G401 (cell line): ENCODE results near the gene LAT. TPM values are rescaled to one million over a fixed set of nuclear protein-coding genes. Genes with fewer than 3 reads are reported as not detected.
A peak's percentile ranks its signal among the peaks of the same experiment; 100 is the strongest.
"Not testable (repeated sequence)": the region's sequence is repeated elsewhere in the genome, so short reads cannot be mapped to it uniquely, and the experiment has no call there.

Experiments
- DNase-seq: peaks from one replicate; pipeline ENCODE4 v3.0.0-alpha.2; 2015; ENCODE audit warnings: low spot score
- in situ Hi-C: cut with HindIII; loops from 2 replicates; pipeline ENCODE4 v1.10.0; 2016; ENCODE audit warnings: low sequenced_read_pairs, mixed read lengths
- total RNA-seq: library from RNA; depleted of rRNA; stranded (reverse); fragments of >200 nt; shearing (Covaris generic); gene quantifications from 2 replicates; pipeline ENCODE4 v1.2.3, GENCODE V29; 2014; rRNA removed

The LAT gene
- 7.4 TPM in 1 of 2 replicates, not detected in the other for total RNA-seq

- in situ Hi-C loops: no loop called here
- DNase-seq: no peak
These were observed at the start of gene LAT for GRCh38 chr16:28984619-28985135. TSS of gene LAT (plus strand) at chr16:28985052. CDS start at chr16:28985418, 366 bp downstream.

DNA sequence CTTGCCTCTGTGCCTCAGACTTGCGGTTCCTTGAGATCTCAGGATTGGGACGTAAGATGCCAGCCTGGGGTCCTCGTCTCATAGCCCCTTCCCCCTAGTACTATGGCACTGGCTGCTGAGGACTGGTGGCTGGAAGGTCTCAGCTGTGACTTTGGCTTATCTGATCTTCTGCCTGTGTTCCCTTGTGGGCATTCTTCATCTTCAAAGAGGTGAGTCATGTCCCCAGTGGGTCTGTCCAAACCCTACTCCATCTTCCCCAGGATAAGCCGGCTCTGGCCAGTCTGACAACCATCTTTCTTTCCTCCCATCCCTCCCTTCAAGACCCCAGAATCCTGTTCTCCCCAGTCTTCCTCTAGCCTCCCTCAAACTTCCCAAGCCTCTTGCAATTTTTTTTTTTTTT, 49.5 kb upstream of the LAT start:
- no peak for DNase-seq
- in situ Hi-C loops: no loop called here

DNA sequence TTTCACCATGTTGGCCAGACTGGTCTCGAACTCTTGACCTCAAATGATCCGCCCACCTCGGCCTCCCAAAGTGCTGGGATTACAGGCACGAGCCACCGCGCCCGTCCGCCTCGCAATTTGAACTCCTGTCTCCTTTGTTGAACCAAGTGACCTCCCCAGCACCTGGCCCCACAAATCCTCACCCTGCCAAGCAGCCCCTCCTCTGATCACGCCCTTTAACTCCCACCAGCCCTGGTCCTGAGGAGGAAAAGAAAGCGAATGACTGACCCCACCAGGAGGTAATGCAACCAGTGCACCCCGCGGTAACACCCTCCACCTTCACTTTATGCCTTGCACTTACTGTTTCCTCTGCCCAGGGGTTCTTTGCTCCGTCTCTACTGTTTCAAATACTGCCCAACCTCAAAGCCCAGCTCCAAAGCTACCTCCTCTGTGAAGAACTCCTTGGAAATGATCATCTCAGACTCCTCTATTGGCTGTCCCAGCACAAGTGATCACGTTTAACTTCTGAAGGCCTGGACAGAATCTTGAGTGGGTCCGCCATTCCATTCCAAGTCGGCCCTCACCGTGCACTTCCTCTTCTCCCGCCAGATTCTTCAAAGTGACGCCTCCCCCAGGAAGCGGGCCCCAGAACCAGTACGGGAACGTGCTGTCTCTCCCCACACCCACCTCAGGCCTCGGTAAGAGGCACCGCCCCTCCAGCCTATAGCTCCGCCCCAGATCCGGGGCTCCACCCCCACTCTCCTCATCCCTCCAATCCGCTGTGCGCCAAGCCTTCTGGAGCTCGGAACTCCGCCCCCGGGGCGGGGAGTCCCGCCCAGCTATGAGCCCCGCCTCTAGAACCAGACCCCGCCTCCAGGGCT, 48.7 kb upstream of the LAT start:
- in situ Hi-C loops: no loop called here
- DNase-seq: peak; percentile 26

- in situ Hi-C loops: no loop called here
- DNase-seq: no peak
These were observed 48.1 kb upstream of the LAT start for GRCh38 chr16:28936784-28937155.

- in situ Hi-C loops: no loop called here
- no peak for DNase-seq
These were observed 47.5 kb upstream of the LAT start for GRCh38 chr16:28937222-28937876.

- in situ Hi-C loops: no loop called here
- no peak for DNase-seq
These were observed 46.1 kb upstream of the LAT start for GRCh38 chr16:28938721-28939120.

GRCh38 chr16:28939825-28940224, 45.0 kb upstream of the LAT start:
- in situ Hi-C loops, DNase-seq: not testable (repeated sequence)

DNA sequence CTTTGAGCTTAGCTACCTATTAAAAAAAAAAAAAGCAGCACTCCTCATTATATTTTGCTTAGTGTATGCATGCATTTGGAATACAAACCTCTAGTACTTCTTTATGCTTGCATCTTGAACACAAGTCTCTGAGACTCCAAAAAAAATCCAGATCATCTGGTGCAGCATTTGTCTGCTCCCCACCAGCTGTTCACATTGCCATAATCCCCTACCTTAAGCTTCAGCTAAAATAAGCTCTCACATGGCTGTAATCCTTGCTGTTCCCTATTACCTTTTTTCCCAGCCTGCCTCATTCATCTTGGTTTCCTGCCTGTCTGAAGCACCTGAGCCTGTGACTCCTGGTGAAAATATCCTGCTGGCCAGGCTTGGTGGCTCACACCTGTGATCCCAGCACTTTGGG, 41.6 kb upstream of the LAT start:
- in situ Hi-C loops: no loop called here
- DNase-seq: no peak

- DNase-seq: no peak
- in situ Hi-C loops: no loop called here
These were observed 38.2 kb upstream of the LAT start for GRCh38 chr16:28946681-28947080.

- peak; percentile 100 for DNase-seq
- in situ Hi-C loops: no loop called here
These were observed 34.0 kb upstream of the LAT start, which contains the start of gene NFATC2IP for GRCh38 chr16:28950648-28951409. TSS of gene NFATC2IP (plus strand) at chr16:28950937. CDS start at chr16:28951012, 75 bp downstream.

- DNase-seq: no peak
- in situ Hi-C loops: no loop called here
These were observed 33.4 kb upstream of the LAT start for GRCh38 chr16:28951410-28951943.

GRCh38 chr16:28958216-28958615, 26.6 kb upstream of the LAT start:
- in situ Hi-C loops: no loop called here
- no peak for DNase-seq

- DNase-seq: no peak
- in situ Hi-C loops: no loop called here
These were observed 26.0 kb upstream of the LAT start for GRCh38 chr16:28958836-28959235.

DNA sequence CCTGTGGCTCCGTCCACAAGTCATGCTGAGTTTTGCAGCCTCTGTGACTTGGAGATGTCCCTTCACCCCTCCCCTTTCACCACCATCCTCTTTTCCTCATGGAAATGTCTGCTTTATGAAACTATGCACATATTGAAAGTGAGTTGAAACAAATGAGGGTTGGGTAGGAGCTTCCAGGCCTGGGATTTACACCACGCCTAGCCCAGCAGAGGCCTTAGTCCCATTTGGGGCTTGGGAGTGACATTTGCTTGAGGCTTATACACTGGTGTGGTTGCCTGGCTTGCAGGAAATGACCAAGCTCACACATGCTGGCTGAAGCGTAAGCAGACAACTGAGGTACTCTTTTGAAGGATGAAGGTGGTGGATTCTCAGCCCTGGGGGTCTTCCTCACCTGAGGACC, 20.8 kb upstream of the LAT start:
- in situ Hi-C loops: no loop called here
- DNase-seq: no peak

GRCh38 chr16:28964496-28964895, 20.4 kb upstream of the LAT start:
- in situ Hi-C loops: no loop called here

GRCh38 chr16:28967156-28967555, 17.7 kb upstream of the LAT start:
- DNase-seq: no peak
- in situ Hi-C loops: no loop called here

More at GRCh38 chr16:28964496-28964895, 20.4 kb upstream of the LAT start:
- DNase-seq: no peak

GRCh38 chr16:28969696-28970095, 15.2 kb upstream of the LAT start:
- in situ Hi-C loops, DNase-seq: not testable (repeated sequence)

- DNase-seq: peak; percentile 74
- in situ Hi-C loops: no loop called here
These were observed 10.8 kb upstream of the LAT start for GRCh38 chr16:28974007-28974436.

DNA sequence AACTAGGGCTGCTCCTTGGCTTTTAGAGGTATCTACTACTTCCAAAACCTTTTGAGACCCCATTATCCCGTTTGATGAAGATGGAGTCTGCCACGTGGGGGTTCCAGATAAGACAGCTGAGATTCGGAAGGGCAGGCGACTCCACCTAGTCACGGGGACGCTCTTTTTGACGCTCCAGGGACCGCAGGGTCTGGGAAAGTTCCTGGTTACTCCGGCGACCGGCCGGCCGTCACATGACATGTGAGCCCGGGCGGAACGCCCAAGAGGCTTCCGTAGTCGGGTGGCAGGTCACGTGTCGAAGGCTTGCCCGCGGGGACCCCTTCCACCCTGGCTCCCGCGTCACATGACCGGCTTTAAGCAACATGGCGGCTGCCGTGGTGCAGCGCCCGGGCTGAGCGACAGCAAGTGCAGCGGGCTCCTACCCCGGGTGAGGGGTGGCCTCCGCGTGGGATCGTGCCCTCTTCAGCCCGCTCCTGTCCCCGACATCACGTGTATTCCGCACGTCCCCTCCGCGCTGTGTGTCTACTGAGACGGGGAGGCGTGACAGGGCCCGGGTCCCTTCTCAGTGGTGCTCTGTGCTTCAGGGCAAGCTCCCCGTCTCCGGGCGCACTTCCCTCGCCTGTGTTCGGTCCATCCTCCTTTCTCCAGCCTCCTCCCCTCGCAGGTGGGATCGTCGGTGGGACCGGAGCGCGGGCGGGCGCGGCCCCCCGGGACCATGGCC, 10.3 kb upstream of the LAT start, which contains the start of gene SPNS1:
Gene SPNS1, plus strand, starts transcription at position 342 of the 721 bp plus-strand sequence. Its CDS starts 374 bp downstream, at position 716.
- DNase-seq: peak; percentile 94
- in situ Hi-C loops: no loop called here
